ENCODE measurements around the gene KCNJ6.

KCNJ6 gene

DNA sequence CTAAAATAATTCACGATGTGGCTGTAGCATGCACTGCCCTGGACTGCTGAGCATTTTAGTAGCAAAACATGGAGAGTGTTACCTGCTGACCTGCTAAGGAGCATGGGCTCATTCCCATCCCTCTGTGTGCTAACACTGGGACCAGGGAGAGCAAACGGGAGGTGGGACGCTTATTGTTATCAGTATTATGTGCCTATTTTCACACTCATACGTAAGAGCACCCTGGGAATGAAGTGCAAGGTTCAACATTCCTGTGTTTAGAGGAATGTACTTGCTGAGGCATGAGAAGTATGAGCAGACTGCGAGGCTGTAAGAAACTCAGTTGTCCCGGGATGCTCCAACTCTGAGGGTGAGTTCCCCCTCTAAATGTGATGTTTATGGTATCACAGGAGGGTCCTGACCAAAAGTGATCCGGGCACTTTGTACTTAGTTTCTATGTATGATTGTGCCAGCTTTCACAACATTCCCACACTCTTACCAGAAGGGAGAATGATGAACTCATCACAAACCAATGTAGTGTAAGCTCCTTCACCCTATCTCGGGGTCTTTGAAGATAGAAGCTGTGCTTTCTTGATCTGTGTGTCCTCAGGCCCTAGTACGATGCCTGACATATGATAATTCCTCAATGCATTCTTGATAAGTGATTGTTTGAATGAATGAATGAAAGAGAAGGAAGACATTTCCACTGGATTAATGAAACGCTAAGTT is 164.8 kb downstream of the KCNJ6 start:
- Mint-ChIP-seq H3K4me3 (no peak overlapping the region), H3K9me3 (no peaks in the 10 kb centered on the region), H3K4me1 (no peaks in the 10 kb centered on the region), H3K27me3 (peaks cover 50% of the 10 kb centered on the region), H3K27ac (ENCODE audit: low read depth) (no peak overlapping the region), H3K36me3 (ENCODE audit: insufficient read depth) (no peaks in the 10 kb centered on the region)
- no peak for DNase-seq (ENCODE audit: low spot score in 2 of 2)
- ATAC-seq (replicated peaks; ENCODE audit: extremely low read depth, poor library complexity, severe bottlenecking): no peak

DNA sequence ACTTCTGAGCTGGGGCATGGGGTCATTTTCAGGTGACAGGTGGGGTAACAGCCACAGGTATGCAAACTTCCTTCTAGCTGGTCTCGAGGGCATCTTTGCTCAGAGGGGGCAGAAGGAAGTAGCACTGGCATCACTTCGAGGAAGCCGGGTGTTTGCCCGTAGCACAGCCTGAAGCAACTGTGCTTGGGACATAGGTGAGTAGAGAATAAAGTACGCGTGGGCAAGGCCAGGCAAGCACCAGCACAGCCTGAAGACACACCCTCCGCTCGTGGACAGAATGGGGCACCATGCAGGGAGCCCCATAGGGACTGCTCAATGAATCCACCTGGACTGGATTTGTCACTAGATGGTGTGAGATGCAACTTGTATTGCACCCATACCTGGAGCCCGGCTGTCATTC is 167.1 kb downstream of the KCNJ6 start:
- Mint-ChIP-seq H3K27me3 (peaks cover 61% of the 10 kb centered on the region), H3K4me3 (no peak overlapping the region), H3K9me3 (no peaks in the 10 kb centered on the region), H3K36me3 (ENCODE audit: insufficient read depth) (no peaks in the 10 kb centered on the region), H3K27ac (ENCODE audit: low read depth) (no peak overlapping the region), H3K4me1 (no peaks in the 10 kb centered on the region)
- no peak for ATAC-seq (replicated peaks; ENCODE audit: extremely low read depth, poor library complexity, severe bottlenecking)
- no peak for DNase-seq (ENCODE audit: low spot score in 2 of 2)

- no peak overlapping the region for H3K27ac Mint-ChIP-seq (ENCODE audit: low read depth)
- H3K4me3 Mint-ChIP-seq: no peak overlapping the region
- no peaks in the 10 kb centered on the region for H3K9me3 Mint-ChIP-seq
- H3K4me1 Mint-ChIP-seq: no peaks in the 10 kb centered on the region
- ATAC-seq (replicated peaks; ENCODE audit: extremely low read depth, poor library complexity, severe bottlenecking): no peak
- H3K27me3 Mint-ChIP-seq: peaks cover 69% of the 10 kb centered on the region
- no peaks in the 10 kb centered on the region for H3K36me3 Mint-ChIP-seq (ENCODE audit: insufficient read depth)
- DNase-seq (ENCODE audit: low spot score in 2 of 2): no peak
These were observed 167.9 kb downstream of the KCNJ6 start for GRCh38 chr21:37748351-37748750.

GRCh38 chr21:37746849-37747248 is 169.4 kb downstream of the KCNJ6 start:
- no peaks in the 10 kb centered on the region for H3K9me3 Mint-ChIP-seq
- no peak overlapping the region for H3K4me3 Mint-ChIP-seq
- H3K36me3 Mint-ChIP-seq (ENCODE audit: insufficient read depth): no peaks in the 10 kb centered on the region
- DNase-seq (ENCODE audit: low spot score in 2 of 2) (no peak), ATAC-seq (replicated peaks; ENCODE audit: extremely low read depth, poor library complexity, severe bottlenecking) (no peak)
- H3K4me1 Mint-ChIP-seq: no peaks in the 10 kb centered on the region
- H3K27ac Mint-ChIP-seq (ENCODE audit: low read depth): no peak overlapping the region
- peaks cover 67% of the 10 kb centered on the region for H3K27me3 Mint-ChIP-seq

- no peaks in the 10 kb centered on the region for H3K36me3 Mint-ChIP-seq (ENCODE audit: insufficient read depth)
- H3K27ac Mint-ChIP-seq (ENCODE audit: low read depth): no peak overlapping the region
- H3K9me3 Mint-ChIP-seq: no peaks in the 10 kb centered on the region
- H3K27me3 Mint-ChIP-seq: peaks cover 77% of the 10 kb centered on the region
- no peak for DNase-seq (ENCODE audit: low spot score in 2 of 2)
- no peaks in the 10 kb centered on the region for H3K4me1 Mint-ChIP-seq
- no peak overlapping the region for H3K4me3 Mint-ChIP-seq
- no peak for ATAC-seq (replicated peaks; ENCODE audit: extremely low read depth, poor library complexity, severe bottlenecking)
These were observed 171.7 kb downstream of the KCNJ6 start for GRCh38 chr21:37744551-37744950.

- DNase-seq (ENCODE audit: low spot score in 2 of 2) (no peak), ATAC-seq (replicated peaks; ENCODE audit: extremely low read depth, poor library complexity, severe bottlenecking) (no peak)
- Mint-ChIP-seq H3K27me3 (peaks cover 60% of the 10 kb centered on the region), H3K4me3 (no peak overlapping the region), H3K36me3 (ENCODE audit: insufficient read depth) (no peaks in the 10 kb centered on the region), H3K4me1 (no peaks in the 10 kb centered on the region), H3K27ac (ENCODE audit: low read depth) (no peak overlapping the region), H3K9me3 (no peaks in the 10 kb centered on the region)
These were observed 173.7 kb downstream of the KCNJ6 start for GRCh38 chr21:37742532-37742931.

DNA sequence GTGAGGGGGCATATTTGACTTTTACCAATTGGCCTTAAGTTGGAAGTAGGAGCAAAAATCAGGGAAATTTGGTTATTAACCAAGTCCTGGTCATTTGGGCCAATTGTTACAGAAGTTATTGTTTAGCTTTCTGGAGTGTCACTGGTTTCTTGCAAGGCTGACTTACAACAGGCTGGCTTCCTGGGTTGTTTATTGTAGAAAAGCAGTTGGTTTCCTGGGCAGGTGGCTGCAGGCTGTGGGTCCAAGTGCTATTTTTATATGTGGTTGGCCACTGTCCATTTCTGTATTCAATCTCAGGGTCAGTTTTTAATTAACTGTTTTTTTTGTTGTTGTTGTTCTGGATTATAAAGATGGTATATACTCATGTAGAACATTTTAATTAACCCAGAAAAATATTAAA is 174.1 kb downstream of the KCNJ6 start:
- Mint-ChIP-seq H3K9me3 (no peaks in the 10 kb centered on the region), H3K4me1 (no peaks in the 10 kb centered on the region), H3K27ac (ENCODE audit: low read depth) (no peak overlapping the region), H3K4me3 (no peak overlapping the region), H3K36me3 (ENCODE audit: insufficient read depth) (no peaks in the 10 kb centered on the region), H3K27me3 (peaks cover 59% of the 10 kb centered on the region)
- ATAC-seq (replicated peaks; ENCODE audit: extremely low read depth, poor library complexity, severe bottlenecking): no peak
- DNase-seq (ENCODE audit: low spot score in 2 of 2): no peak

- H3K36me3 Mint-ChIP-seq (ENCODE audit: insufficient read depth): no peaks in the 10 kb centered on the region
- H3K9me3 Mint-ChIP-seq: no peaks in the 10 kb centered on the region
- H3K27ac Mint-ChIP-seq (ENCODE audit: low read depth): no peak overlapping the region
- no peak for ATAC-seq (replicated peaks; ENCODE audit: extremely low read depth, poor library complexity, severe bottlenecking)
- H3K27me3 Mint-ChIP-seq: peaks cover 47% of the 10 kb centered on the region
- DNase-seq (ENCODE audit: low spot score in 2 of 2): no peak
- no peaks in the 10 kb centered on the region for H3K4me1 Mint-ChIP-seq
- no peak overlapping the region for H3K4me3 Mint-ChIP-seq
These were observed 178.3 kb downstream of the KCNJ6 start for GRCh38 chr21:37737996-37738395.

- Mint-ChIP-seq H3K27ac (ENCODE audit: low read depth) (no peak overlapping the region), H3K36me3 (ENCODE audit: insufficient read depth) (no peaks in the 10 kb centered on the region), H3K9me3 (no peaks in the 10 kb centered on the region), H3K27me3 (peaks cover 42% of the 10 kb centered on the region), H3K4me3 (no peak overlapping the region), H3K4me1 (no peaks in the 10 kb centered on the region)
- no peak for DNase-seq (ENCODE audit: low spot score in 2 of 2)
- no peak for ATAC-seq (replicated peaks; ENCODE audit: extremely low read depth, poor library complexity, severe bottlenecking)
These were observed 178.8 kb downstream of the KCNJ6 start for GRCh38 chr21:37737507-37737906.

DNA sequence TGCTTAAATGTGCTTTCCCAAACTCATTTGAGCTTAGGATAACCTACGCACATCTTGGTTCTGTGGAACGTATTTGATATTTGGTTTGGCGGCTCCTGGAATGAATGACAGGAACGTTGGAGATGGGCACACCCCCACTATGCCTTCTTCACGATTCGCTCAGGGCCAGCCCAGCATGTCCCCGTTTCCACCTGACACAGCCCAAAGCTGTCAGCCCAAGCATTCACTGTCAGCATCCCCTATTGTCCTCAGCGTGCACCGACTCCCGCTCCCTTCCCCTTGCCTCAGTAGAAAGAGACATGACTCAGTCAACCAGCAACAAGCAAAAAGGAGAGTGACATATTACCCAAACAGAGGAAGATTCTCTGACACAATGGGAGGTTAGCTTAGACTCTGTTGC is 181.4 kb downstream of the KCNJ6 start:
- no peaks in the 10 kb centered on the region for H3K9me3 Mint-ChIP-seq
- H3K4me3 Mint-ChIP-seq: no peak overlapping the region
- no peaks in the 10 kb centered on the region for H3K4me1 Mint-ChIP-seq
- ATAC-seq (replicated peaks; ENCODE audit: extremely low read depth, poor library complexity, severe bottlenecking) (no peak), DNase-seq (ENCODE audit: low spot score in 2 of 2) (no peak)
- peaks cover 33% of the 10 kb centered on the region for H3K27me3 Mint-ChIP-seq
- no peak overlapping the region for H3K27ac Mint-ChIP-seq (ENCODE audit: low read depth)
- no peaks in the 10 kb centered on the region for H3K36me3 Mint-ChIP-seq (ENCODE audit: insufficient read depth)

GRCh38 chr21:37732927-37733326 is 183.3 kb downstream of the KCNJ6 start:
- no peak for DNase-seq (ENCODE audit: low spot score in 2 of 2)

GRCh38 chr21:37724201-37724600 is 192.1 kb downstream of the KCNJ6 start:
- Mint-ChIP-seq H3K9me3 (no peaks in the 10 kb centered on the region), H3K4me3 (no peak overlapping the region), H3K36me3 (ENCODE audit: insufficient read depth) (no peaks in the 10 kb centered on the region), H3K4me1 (no peaks in the 10 kb centered on the region), H3K27ac (ENCODE audit: low read depth) (no peak overlapping the region), H3K27me3 (peaks cover 56% of the 10 kb centered on the region)
- DNase-seq (ENCODE audit: low spot score in 2 of 2) (no peak), ATAC-seq (replicated peaks; ENCODE audit: extremely low read depth, poor library complexity, severe bottlenecking) (no peak)

More at GRCh38 chr21:37732927-37733326, 183.3 kb downstream of the KCNJ6 start:
- Mint-ChIP-seq H3K27me3 (peaks cover 36% of the 10 kb centered on the region), H3K4me1 (no peaks in the 10 kb centered on the region), H3K4me3 (no peak overlapping the region), H3K27ac (ENCODE audit: low read depth) (no peak overlapping the region), H3K36me3 (ENCODE audit: insufficient read depth) (no peaks in the 10 kb centered on the region), H3K9me3 (no peaks in the 10 kb centered on the region)
- ATAC-seq (replicated peaks; ENCODE audit: extremely low read depth, poor library complexity, severe bottlenecking): no peak

DNA sequence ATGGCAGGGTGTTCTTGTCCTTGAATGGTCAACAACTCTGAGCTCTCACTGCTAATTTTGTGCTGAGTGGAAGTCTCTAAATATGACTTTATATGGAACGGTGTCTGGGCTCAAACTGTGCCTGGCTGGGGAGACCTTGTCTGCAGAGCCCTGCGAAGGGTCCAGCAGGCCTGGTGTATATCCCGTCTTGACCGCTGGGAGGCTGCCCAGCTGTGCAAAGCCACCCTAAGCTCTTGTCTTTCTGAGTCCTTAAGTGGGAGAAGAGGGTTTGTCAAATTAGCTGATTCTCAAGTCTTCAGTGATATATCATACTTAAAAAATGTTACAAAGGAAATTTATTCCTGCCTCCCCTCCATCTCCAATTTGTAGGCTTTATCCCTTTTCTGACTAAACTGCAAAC is 198.7 kb downstream of the KCNJ6 start:
- H3K4me1 Mint-ChIP-seq: no peaks in the 10 kb centered on the region
- no peak for DNase-seq (ENCODE audit: low spot score in 2 of 2)
- no peak for ATAC-seq (replicated peaks; ENCODE audit: extremely low read depth, poor library complexity, severe bottlenecking)
- no peak overlapping the region for H3K4me3 Mint-ChIP-seq
- peaks cover 58% of the 10 kb centered on the region for H3K27me3 Mint-ChIP-seq
- no peak overlapping the region for H3K27ac Mint-ChIP-seq (ENCODE audit: low read depth)
- H3K36me3 Mint-ChIP-seq (ENCODE audit: insufficient read depth): peaks cover 2% of the 10 kb centered on the region
- no peaks in the 10 kb centered on the region for H3K9me3 Mint-ChIP-seq
